ENCODE measurements around the gene BEGAIN. TPM values are rescaled to one million over a fixed set of nuclear protein-coding genes. Genes with fewer than 3 reads are reported as not detected.

Gene BEGAIN
- total RNA-seq, 3 donors from 2014 or later (not counting 1 experiment from before 2014, with no cell fraction given): 0.11 to 1.3 TPM; not detected in 1

DNA sequence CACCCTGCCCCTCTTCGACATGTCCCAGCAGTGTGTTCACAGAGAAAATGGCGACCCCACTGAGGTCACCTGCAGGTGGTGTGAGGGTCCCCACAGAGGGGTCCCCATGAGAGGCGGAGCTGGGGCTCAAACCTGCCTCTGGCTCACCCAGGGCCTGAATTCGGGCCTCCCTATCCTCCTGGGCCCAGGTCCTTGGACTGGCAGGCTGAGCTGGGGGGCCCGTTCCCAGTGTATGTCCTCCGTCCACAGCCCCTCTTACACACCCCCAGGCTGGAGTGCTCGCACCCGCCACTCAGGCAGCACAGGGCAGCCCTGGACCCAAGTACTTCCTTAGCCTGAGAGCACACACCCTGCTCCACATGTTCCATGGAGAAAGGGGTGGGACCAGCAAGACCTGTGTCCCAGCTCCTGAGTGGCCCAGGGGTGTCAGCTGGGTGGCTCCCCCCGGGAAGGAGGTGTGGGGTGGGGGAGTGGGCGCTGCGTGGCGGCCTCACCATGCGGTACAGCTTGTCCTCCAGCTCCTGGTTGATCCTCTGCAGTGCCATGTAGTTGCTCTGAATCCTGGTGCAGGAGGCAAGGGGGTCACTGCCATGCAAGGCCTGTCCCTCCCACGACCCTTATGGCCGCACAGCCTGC lies 42.6 kb downstream of the BEGAIN start:
- H3K36me3 ChIP-seq (ENCODE audit: control insufficient read depth, insufficient read depth, low read length): no peaks in the 10 kb centered on the region
- no peak overlapping the region for H3K4me3 ChIP-seq (ENCODE audit: low read length)
- H3K27ac ChIP-seq (ENCODE audit: low read length): no peak overlapping the region
- Mint-ChIP-seq H3K4me3 (no peak overlapping the region), H3K27me3 (ENCODE audit: low read depth in 2 of 2) (peaks cover 0 to 15% of the 10 kb centered on the region in 2 donors), H3K36me3 (no peaks in the 10 kb centered on the region), H3K27ac (no peak overlapping the region), H3K9me3 (no peaks in the 10 kb centered on the region), H3K4me1 (peaks cover 13 to 32% of the 10 kb centered on the region in 2 donors)
- H3K4me1 ChIP-seq (ENCODE audit: control insufficient read depth, insufficient read depth, low read length): peaks cover 37% of the 10 kb centered on the region
- DNase-seq (no peak), ATAC-seq (no peak)
- no peaks in the 10 kb centered on the region for H3K27me3 ChIP-seq (ENCODE audit: control insufficient read depth, insufficient read depth, low read length)
- H3K9me3 ChIP-seq (ENCODE audit: control insufficient read depth, insufficient read depth, low read length): no peaks in the 10 kb centered on the region
- 92% methylated on average over 15 of the region's 15 CpGs for WGBS (ENCODE audit: insufficient coverage)
- TF ChIP-seq, protein P1, sequence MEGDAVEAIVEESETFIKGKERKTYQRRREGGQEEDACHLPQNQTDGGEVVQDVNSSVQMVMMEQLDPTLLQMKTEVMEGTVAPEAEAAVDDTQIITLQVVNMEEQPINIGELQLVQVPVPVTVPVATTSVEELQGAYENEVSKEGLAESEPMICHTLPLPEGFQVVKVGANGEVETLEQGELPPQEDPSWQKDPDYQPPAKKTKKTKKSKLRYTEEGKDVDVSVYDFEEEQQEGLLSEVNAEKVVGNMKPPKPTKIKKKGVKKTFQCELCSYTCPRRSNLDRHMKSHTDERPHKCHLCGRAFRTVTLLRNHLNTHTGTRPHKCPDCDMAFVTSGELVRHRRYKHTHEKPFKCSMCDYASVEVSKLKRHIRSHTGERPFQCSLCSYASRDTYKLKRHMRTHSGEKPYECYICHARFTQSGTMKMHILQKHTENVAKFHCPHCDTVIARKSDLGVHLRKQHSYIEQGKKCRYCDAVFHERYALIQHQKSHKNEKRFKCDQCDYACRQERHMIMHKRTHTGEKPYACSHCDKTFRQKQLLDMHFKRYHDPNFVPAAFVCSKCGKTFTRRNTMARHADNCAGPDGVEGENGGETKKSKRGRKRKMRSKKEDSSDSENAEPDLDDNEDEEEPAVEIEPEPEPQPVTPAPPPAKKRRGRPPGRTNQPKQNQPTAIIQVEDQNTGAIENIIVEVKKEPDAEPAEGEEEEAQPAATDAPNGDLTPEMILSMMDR (IDR thresholded peaks at IDR 0.05): no peak
- intact Hi-C loops (cut with micrococcal nuclease): no loop called here

DNA sequence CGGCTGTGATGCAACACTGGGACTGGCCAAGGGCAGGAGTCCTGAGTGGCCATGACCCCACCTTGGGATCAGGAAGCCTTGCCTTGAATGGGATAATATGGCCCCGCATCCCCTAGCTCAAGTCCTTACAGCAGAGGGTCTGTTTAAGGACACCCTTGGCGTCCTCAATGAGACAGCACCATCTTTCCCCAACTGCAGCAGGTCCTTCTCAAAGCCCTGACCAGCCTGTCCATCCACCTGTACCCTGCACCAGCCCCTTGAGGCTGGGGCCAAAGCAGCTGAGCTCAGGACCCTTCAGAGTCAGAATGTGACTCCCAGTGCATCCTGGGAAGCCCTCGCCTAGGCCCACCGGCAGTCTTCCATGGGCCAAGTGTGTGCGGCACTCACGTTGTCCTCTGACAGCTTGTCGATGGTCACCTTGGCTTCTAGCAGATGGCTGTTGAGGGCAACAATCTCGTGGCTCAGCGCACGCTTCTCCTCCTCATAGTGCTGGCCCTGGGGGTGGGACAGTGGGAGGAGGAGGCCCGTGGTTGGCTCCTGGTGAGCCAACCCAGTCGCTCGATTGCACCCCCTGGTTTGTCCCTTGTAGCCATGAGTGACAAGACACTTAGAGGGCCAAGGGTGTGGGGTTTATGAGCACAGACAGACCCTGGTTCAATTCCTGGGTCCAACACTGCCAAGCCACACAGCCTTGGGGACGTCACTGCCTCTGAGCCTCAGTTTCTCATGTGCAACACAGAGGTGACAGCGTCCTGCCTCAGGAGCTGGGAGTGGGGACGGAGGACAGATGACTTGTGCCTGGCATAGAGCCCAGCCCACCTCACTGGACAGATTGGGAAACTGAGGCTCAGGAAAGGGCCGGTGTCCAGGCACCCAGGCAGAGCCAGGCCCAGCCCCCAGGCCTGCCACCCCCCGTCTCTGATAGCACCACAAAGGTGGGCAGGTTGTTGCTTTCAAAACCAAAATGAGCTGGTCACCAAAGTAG lies 43.5 kb downstream of the BEGAIN start:
- Histone ChIP-seq H3K4me3 (ENCODE audit: low read length) (no peak overlapping the region), H3K9me3 (ENCODE audit: control insufficient read depth, insufficient read depth, low read length) (no peaks in the 10 kb centered on the region), H3K36me3 (ENCODE audit: control insufficient read depth, insufficient read depth, low read length) (no peaks in the 10 kb centered on the region), H3K27me3 (ENCODE audit: control insufficient read depth, insufficient read depth, low read length) (no peaks in the 10 kb centered on the region), H3K4me1 (ENCODE audit: control insufficient read depth, insufficient read depth, low read length) (peaks cover 28% of the 10 kb centered on the region), H3K27ac (ENCODE audit: low read length) (no peak overlapping the region)
- Mint-ChIP-seq H3K27ac (no peak overlapping the region), H3K36me3 (no peaks in the 10 kb centered on the region), H3K4me3 (no peak overlapping the region), H3K27me3 (ENCODE audit: low read depth in 2 of 2) (peaks cover 0 to 8% of the 10 kb centered on the region in 2 donors), H3K4me1 (peaks cover 13 to 24% of the 10 kb centered on the region in 2 donors), H3K9me3 (no peaks in the 10 kb centered on the region)
- 88% methylated on average over 19 of the region's 19 CpGs for WGBS (ENCODE audit: insufficient coverage)
- DNase-seq (no peak), ATAC-seq (no peak)
- intact Hi-C loops (cut with micrococcal nuclease): no loop called here
- TF ChIP-seq, protein P1 (IDR thresholded peaks at IDR 0.05): no peak

DNA sequence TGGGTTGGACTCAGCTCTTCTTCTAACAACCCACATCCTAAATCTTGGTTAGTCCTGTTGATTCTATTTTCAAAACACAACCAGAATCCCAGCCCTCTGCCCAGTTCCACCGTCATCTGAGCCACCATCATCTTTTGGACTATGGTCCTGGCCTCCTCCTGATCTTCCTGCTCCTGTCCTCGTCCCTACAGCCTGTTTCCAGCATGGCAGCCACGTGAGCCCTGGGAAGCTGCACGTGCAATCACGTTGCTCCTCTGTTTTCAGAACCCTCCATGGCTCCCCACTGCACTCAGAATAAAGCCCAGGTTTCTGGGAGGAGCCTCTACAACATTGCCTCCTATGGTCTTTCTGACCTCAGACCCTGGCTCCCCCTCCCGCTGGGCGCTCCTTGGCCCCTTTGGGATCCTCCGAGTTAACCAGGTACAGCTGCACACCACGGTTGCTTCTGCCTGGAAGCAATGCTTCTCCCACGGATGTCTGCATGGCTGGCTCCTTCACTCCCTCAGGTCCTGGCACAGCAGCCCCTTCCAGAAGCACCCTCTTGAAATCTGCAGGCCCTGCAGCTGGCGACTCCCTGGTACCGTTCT lies 44.5 kb downstream of the BEGAIN start:
- Histone ChIP-seq H3K27ac (ENCODE audit: low read length) (no peak overlapping the region), H3K4me3 (ENCODE audit: low read length) (no peak overlapping the region), H3K27me3 (ENCODE audit: control insufficient read depth, insufficient read depth, low read length) (no peaks in the 10 kb centered on the region), H3K36me3 (ENCODE audit: control insufficient read depth, insufficient read depth, low read length) (no peaks in the 10 kb centered on the region), H3K9me3 (ENCODE audit: control insufficient read depth, insufficient read depth, low read length) (no peaks in the 10 kb centered on the region), H3K4me1 (ENCODE audit: control insufficient read depth, insufficient read depth, low read length) (peaks cover 18% of the 10 kb centered on the region)
- intact Hi-C loops (cut with micrococcal nuclease): no loop called here
- DNase-seq: no peak
- Mint-ChIP-seq H3K4me3 (no peak overlapping the region), H3K4me1 (peaks cover 8 to 14% of the 10 kb centered on the region in 2 donors), H3K27me3 (ENCODE audit: low read depth in 2 of 2) (peaks cover 0 to 8% of the 10 kb centered on the region in 2 donors), H3K36me3 (no peaks in the 10 kb centered on the region), H3K27ac (no peak overlapping the region), H3K9me3 (no peaks in the 10 kb centered on the region)
- 83% methylated on average over 12 of the region's 12 CpGs for WGBS (ENCODE audit: insufficient coverage)
- no peak for ATAC-seq
- TF ChIP-seq, protein P1 (IDR thresholded peaks at IDR 0.05): no peak

Measured in natural killer cell (primary cell).